CD4-positive, alpha-beta T cell (primary cell): ENCODE results near the gene SOX14. TPM values are rescaled to one million over a fixed set of nuclear protein-coding genes. Genes with fewer than 3 reads are reported as not detected.

Source experiments
- ATAC-seq: fragments of 200-7000 bp; cut with Tn5 transposase; one replicate; pipeline ENCODE4 v1.10.0; 2022; ENCODE audit warnings: mild to moderate bottlenecking; ENCODE audit not compliant: poor library complexity
- CTCF ChIA-PET: fragments of 350-600 bp; sonication (Branson Sonifier 250); formaldehyde crosslinking; loops from one replicate; lab custom pipeline; 2021; ENCODE audit warnings: antibody characterized with exemption, inconsistent platforms; lab: Charles Lee
- POLR2A ChIA-PET: fragments of 350-600 bp; sonication (Branson Sonifier 250); formaldehyde crosslinking; loops from one replicate; lab custom pipeline; 2021; ENCODE audit warnings: antibody characterized with exemption, inconsistent platforms; lab: Charles Lee
- DNase-seq, 14 experiments: peaks; one replicate each; pipeline ENCODE4 v3.0.0-alpha.2; 2013 to 2020; ENCODE audit warnings: mixed read lengths in 2 of 14
- H3K27ac ChIP-seq, 2 donors: one replicate each; pipeline versions ENCODE4 v1.5.1 to v1.7.0; 2013; ENCODE audit warnings: low read length in 2 of 2, low read depth in 1 of 2, mild to moderate bottlenecking in 1 of 2
- H3K27me3 ChIP-seq, 2 experiments: 1 replicate in 1 of 2; 2 replicates in 1 of 2; pipeline versions ENCODE4 v1.6.1 to v1.7.0; 2013; ENCODE audit warnings: low read length in 2 of 2, control low read depth in 1 of 2, mild to moderate bottlenecking in 1 of 2, moderate library complexity in 1 of 2; ENCODE audit not compliant: insufficient read depth in 2 of 2, control insufficient read depth in 1 of 2
- H3K36me3 ChIP-seq: one replicate; pipeline ENCODE4 v1.6.1; 2013; ENCODE audit warnings: low read length, control low read depth; ENCODE audit not compliant: insufficient read depth
- H3K4me1 ChIP-seq: one replicate; pipeline ENCODE4 v1.6.1; 2013; ENCODE audit warnings: low read length, control low read depth; ENCODE audit not compliant: insufficient read depth
- H3K4me3 ChIP-seq: one replicate; pipeline ENCODE4 v1.5.1; 2013; ENCODE audit warnings: mild to moderate bottlenecking, low read length, moderate library complexity
- H3K9me3 ChIP-seq, 2 experiments: 1 replicate in 1 of 2; 2 replicates in 1 of 2; pipeline versions ENCODE4 v1.6.1 to v1.7.0; 2013; ENCODE audit warnings: low read length in 2 of 2, mild to moderate bottlenecking in 2 of 2, control low read depth in 1 of 2, moderate library complexity in 1 of 2; ENCODE audit not compliant: control insufficient read depth in 1 of 2, insufficient read depth in 1 of 2
- H3K27ac Mint-ChIP-seq: one replicate; pipeline ENCODE4 v1.8.0; 2020; ENCODE audit warnings: mixed read lengths
- H3K27me3 Mint-ChIP-seq: one replicate; pipeline ENCODE4 v1.8.0; 2021; ENCODE audit warnings: mixed read lengths
- H3K36me3 Mint-ChIP-seq: one replicate; pipeline ENCODE4 v1.8.0; 2021; ENCODE audit warnings: low read depth, mixed read lengths
- H3K4me1 Mint-ChIP-seq: one replicate; pipeline ENCODE4 v1.8.0; 2021; ENCODE audit warnings: low read depth, mixed read lengths
- H3K4me3 Mint-ChIP-seq: one replicate; pipeline ENCODE4 v1.8.0; 2020; ENCODE audit warnings: mild to moderate bottlenecking, mixed read lengths
- H3K9me3 Mint-ChIP-seq: one replicate; pipeline ENCODE4 v1.8.0; 2020; ENCODE audit warnings: mixed read lengths
- intact Hi-C, 2 experiments: fragments of 100-400 bp; cut with DNase I in 1 of 2; cut with micrococcal nuclease in 1 of 2; formaldehyde crosslinking; loops; one replicate each; pipeline versions ENCODE4 v1.15.1 to v1.9.0; 2023 to 2025; cut with DNase I, micrococcal nuclease
- total RNA-seq, 174 experiments: library from RNA in 2 of 174; stranded (reverse) in 2 of 174; gene quantifications; one replicate each; pipeline ENCODE4 v1.2.3 and lab custom pipeline; 2021 to 2026
- TF ChIP-seq, protein P1 (sequence below): fragments of 200-600 bp; IDR thresholded peaks from one replicate; pipeline ENCODE4 v1.8.0; 2022; ENCODE audit warnings: antibody characterized with exemption, mild to moderate bottlenecking

Gene SOX14
- total RNA-seq, 2 experiments from 2014 or later: not detected

DNA sequence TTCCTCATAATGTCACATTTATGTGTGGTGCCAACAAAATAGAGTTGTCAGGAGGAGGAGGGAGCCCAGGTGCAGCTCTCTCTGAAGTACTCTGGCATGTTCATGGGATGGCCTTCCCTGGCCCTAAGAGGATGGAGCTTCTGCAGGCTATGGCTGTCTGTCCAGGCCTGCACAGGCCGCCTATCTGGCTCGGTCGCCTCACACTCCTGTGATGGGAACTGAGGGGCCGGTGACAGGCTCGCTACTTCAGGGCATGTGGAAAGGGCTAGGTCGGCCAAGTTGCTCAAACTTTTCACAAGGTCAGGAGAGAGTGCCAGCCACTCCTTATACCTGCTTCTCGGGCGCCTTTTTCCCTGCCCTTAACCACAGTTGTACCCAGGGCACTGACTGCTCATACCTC lies 51.1 kb downstream of the SOX14 start:
- H3K9me3 Mint-ChIP-seq: no peaks in the 10 kb centered on the region
- no peaks in the 10 kb centered on the region for H3K27me3 ChIP-seq
- no peak overlapping the region for H3K27ac ChIP-seq
- intact Hi-C loops: no loop called here
- H3K4me3 ChIP-seq: no peak overlapping the region
- H3K4me1 ChIP-seq: no peaks in the 10 kb centered on the region
- DNase-seq: no peak
- ChIA-PET CTCF (no interaction called here), POLR2A (no interaction called here)
- no peak for ATAC-seq
- peaks cover 20% of the 10 kb centered on the region for H3K27me3 Mint-ChIP-seq
- H3K4me3 Mint-ChIP-seq: no peak overlapping the region
- H3K9me3 ChIP-seq: peaks cover 0 to 4% of the 10 kb centered on the region in 2 experiments
- H3K36me3 Mint-ChIP-seq: no peaks in the 10 kb centered on the region
- no peak overlapping the region for H3K27ac Mint-ChIP-seq
- TF ChIP-seq, protein P1, sequence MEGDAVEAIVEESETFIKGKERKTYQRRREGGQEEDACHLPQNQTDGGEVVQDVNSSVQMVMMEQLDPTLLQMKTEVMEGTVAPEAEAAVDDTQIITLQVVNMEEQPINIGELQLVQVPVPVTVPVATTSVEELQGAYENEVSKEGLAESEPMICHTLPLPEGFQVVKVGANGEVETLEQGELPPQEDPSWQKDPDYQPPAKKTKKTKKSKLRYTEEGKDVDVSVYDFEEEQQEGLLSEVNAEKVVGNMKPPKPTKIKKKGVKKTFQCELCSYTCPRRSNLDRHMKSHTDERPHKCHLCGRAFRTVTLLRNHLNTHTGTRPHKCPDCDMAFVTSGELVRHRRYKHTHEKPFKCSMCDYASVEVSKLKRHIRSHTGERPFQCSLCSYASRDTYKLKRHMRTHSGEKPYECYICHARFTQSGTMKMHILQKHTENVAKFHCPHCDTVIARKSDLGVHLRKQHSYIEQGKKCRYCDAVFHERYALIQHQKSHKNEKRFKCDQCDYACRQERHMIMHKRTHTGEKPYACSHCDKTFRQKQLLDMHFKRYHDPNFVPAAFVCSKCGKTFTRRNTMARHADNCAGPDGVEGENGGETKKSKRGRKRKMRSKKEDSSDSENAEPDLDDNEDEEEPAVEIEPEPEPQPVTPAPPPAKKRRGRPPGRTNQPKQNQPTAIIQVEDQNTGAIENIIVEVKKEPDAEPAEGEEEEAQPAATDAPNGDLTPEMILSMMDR: no peak
- no peaks in the 10 kb centered on the region for H3K4me1 Mint-ChIP-seq
- H3K36me3 ChIP-seq: no peaks in the 10 kb centered on the region

Other genes with a start within 250 kb of the SOX14 start
- gene CLDN18, start 245.8 kb downstream of the SOX14 start, total RNA-seq: not detected